Astrocyte of the hippocampus (primary cell): ENCODE measurements around the gene ST3GAL3.
A peak's percentile ranks its signal among the peaks of the same experiment; 100 is the strongest.

Experiments used
- DNase-seq: peaks from one replicate; pipeline ENCODE4 v3.0.0; 2011; ENCODE audit warnings: low read depth, low spot score

ST3GAL3 gene

DNA sequence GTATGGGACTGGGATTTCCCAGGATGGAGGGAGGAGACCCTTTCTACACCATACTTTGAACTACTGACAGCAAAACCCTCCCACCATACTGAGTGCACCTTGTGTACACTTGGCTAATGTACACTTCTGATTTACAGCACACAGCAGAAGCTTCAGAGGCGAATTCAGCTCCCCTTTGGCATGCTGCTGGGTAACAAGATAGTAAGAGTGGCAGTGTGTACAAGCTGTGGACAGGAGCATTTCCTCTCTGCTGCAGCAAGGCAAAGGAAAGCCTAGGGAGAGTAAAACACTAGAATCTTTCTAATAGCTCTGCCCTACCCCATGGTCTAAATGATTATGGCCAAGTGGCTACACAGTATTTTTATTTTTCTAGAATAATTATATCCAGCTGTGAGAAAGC lies 142.3 kb downstream of the ST3GAL3 start:
- DNase-seq = no peak

DNA sequence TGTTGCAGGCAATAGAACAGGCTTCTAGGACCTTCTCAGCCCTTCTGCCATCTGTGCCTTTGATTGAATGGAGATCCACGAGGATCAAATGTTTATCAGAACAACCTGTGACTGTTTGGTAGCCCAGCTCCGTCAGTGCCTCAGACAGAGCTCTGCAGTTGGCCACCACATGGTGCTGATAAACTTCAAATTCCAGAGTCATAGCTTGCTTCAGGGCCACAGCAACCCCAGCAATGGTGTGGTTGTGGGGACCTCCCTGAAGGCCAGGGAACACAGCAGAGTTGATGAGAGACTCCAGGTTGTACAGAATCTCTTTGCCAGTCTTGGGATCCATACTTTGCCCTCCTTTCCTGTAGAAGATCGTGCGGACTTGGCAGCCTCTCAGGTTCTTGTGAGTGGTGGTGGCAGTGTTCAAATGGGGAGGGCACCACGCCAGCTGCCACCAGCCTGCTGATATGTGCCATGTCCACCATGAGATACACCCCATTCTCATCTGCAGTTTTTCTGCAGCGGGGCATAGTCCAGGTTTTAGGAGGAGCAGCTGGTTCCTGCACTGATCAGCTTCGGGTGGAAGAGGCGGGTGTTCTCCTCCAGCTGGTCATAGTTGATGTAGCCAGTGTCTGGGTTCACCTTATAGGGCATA lies 143.4 kb downstream of the ST3GAL3 start:
- no peak for DNase-seq

DNA sequence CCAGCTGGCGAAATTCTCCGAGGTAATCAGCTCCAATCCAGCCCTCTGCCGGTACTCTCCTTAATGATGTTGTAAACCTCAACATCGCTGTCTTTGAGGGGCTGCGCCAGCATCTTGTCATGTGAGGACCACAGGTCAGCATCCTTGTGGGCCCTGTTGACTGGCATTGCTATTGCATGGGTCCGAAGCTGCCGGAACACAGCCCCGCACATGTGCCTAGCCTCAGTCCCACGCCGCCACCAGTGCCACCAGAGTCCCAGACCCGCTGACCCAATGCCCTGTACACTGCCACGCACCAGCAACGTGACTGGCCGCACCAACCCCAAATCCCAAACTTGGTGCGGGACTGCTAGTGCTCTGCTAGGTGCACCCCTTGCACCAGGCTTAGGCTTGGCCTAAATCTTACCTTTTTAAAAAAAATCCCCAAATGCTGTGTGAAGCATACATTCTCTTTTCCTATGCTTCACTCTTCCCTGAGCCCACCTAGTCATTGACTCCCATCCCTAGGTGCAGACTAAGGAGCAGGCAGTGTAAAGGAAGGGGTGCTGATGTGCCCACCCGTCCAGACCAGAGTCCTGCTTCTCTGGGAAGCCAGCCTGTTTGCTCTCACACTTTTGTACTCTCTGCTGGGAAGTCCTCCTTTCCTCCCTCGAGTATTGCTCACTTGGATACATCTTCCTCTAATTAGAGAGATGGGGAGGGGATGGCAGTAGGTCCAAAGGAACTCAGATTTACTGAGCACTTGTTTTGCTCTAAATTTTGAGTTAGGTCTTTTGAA lies 144.4 kb downstream of the ST3GAL3 start:
- no peak for DNase-seq

DNA sequence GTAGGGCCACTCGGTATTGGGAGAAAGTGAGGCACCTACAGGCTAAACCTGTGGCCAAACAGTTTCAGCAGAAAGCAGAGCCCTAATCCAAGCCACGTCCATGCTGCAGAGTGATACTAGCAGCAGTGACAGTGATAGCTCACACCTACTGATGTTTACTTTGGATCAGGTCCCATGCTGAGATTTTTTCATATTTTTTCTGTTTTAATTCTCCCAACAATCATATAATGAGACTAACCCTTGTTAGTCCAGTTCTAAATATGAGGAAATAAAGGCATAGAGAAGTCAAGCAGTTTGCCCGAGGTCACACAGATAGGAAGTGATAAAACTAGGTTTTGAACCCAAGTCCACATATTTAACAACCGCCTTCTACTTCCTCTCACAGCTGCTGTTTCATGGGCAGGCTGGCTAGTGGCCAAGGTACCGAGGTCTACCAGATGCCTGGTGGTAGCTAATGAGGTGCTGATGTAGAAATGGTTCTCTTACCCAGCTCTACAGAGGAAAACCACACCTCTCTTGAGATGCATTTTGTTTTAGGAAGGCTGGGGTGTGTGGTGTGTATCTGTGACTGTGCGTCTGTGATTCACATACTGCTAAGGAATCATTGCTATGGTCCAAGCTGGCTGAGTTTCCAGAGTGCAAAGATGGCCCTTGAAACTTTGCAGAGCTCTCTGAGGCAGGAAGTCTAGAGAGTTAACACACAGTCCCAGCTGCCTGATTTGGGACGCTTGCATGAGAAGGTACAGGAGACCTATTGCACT lies 146.0 kb downstream of the ST3GAL3 start:
- peak; percentile 83 for DNase-seq

DNA sequence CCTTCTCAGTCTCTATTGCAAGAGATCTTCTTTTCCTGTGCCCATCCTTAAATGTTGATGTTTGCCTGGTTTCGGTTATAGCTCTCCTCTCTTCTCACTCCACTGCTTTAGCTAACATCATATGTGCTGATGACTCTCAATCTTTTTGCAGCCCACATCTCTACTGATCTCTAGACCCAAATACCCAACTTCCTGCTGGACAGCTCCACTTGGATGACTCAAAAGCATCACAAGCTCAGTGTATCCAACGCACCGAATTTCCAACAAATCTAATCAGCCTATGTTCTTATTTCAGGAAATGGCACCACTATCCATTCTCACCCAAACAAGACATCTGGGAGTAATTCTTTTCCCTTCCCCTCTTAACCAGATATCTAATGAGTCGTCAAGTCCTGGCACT lies 147.1 kb downstream of the ST3GAL3 start:
- DNase-seq = no peak

DNA sequence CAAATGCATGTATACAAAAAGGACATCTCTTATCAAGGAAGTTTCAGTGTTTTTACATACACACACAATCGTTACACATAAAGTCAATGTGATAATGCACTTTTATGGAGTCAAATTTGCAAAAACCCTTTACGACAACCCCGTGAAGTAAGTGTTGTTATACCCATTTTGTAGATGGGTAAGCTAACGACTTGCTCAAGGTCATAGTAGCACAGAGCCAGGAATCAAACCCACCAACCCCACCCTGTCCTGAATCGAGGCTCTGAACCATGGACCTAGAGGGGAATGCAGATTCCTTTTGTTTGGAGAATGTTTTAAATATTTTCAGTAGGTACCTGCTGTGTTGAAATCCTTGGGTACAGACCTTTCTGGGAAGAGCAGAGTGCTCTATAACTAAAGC lies 148.9 kb downstream of the ST3GAL3 start:
- DNase-seq = no peak

DNA sequence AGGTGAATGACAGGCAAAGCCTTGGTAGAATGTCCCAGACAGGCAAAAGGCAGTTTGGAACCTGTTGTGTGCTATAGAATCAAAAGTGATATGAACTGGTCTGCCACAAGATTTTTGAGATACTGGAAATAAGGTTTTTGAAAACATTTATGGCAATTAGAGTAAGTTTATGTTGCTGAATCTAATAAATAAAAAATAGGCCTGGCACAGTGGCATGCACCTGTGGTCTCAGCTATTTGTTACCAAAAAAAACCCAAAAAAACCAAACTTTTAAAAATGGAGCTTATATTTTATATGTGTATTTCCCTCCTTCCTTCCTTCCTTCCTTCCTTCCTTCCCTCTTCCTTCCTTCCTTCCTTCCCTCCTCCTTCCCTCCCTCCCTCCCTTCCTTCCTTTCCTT lies 149.8 kb downstream of the ST3GAL3 start:
- no peak for DNase-seq

DNA sequence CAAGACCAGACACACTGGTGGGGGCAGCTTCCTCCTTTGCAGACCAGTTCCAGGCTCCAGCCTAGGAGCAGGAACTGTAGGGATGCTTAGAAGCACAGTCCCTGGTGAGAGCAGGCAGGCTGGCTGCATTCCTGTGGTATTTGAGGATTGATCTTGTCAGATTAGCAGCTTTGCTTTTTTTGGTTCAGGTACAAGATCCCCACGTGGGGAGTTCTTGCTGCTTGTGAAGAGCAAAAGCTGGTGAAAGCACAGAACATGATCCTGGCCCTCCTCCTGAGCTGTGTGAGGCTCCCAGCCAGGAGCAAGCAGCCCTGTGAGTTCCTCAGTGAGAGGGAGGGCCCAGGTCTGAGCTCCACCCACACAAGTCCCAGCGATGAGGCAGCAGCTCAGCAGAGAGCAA lies 151.0 kb downstream of the ST3GAL3 start:
- peak; percentile 98 for DNase-seq

DNA sequence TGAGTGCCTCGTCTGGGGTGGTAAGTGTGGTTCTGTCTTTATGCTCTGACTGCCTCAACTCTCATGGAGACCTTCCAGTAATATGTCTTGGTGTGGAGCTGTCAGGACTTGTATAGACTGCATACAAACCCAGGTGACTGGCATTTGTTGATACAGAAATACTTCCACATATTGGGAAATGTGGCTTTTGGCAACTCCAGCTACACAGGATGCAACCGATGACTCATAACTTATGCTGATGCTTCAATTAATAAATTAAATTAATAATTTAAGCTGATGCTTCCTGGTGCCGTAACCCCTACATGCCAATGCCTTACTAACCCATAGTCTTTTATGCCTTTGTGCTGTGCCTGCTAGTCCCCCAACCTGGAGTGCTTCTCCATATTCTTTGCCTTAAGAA lies 154.0 kb downstream of the ST3GAL3 start:
- DNase-seq = peak; percentile 34

DNA sequence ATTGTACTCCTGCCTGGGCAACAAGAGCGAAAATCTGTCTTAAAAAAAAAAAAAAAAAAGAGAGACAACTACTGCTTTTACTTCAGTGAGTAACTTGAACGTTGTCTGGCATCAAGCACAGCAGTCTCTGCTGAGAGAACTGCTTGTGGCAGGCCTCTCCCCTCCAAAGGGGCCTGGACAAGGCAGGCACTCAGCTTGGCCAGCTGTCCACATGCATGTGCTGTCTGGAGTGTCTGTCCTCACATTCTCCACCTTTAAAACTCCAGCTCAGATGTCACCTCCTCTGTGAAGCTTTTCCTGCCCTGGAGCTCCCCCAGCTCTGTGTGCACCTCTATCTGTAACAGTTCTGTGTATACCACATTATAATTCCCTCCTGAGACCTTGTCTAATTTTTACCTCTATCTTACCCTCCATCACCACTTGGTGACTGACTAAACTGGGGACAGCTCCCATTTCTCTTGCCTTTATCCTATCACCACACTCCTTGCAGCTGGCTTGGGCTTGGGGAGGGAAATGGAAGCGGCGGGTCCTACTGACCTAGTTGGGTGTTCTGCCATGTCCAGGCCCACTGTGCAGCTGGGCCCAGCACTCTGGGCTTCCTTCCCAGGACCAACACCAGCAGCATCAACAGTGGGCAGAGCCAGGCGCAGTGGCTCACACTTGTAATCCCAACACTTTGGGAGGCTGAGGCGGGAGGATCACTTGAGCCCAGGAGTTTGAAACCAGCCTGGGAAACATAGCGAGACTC lies 154.8 kb downstream of the ST3GAL3 start:
- DNase-seq = no peak

DNA sequence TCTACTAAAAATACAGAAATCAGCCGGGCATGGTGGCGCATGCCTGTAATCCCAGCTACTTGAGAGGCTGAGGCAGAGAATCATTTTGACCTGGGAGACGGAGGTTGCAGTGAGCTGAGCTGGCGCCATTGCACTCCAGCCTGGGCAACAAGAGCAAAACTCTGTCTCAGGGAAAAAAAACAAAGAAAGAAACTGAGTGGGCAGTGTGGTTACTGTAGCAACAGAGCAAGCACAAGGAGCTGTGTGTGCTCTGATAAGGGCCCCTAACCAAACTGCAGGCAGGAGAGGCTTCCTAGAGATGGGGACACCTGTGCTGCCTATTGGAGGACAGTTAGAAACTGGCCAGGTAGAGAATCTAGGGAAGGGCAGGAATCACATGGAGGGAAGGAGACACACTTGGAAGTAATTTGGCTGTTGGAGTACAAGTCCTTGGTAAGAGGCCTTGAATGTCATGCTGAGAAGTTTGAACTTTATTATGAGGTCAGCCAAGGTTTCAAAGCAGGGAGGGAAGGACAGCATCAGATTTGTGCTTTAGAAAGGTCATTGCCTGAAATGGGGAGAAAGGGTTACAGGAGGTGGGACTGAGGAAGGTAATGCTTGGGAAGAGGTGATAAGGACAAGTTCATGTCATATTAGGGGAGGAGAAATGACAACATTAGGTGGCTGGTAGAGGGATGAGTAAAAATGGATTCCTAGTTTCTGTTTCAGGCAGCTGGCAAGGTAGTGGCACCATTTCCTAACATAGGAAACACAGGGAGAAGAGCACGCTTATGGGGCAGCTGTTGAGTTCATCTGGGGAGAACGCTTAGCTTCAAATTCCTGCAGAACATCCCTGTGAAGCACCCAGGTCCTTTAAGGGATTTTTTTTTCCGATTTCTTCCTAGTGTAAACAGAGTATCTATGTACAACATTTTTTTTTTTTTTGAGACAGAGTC lies 157.0 kb downstream of the ST3GAL3 start:
- no peak for DNase-seq

DNA sequence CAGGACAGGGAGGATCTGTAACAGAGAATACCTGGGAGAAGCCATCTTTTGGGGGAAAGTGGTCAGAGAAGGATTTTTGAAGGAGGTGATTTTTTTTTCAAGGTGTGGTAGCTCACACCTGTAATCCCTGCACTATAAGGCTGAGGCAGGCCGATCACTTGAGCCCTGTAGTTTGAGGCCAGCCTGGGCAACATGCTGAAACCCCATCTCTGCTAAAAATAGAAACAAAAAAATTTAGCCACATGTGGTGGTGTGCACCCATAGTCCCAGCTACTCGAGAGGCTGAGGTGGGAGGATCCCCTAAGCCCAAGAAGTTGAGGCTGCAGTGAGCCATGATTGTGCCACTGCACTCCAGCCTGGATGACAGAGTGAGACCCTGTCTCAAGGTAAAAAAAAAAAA lies 158.9 kb downstream of the ST3GAL3 start:
- no peak for DNase-seq

DNA sequence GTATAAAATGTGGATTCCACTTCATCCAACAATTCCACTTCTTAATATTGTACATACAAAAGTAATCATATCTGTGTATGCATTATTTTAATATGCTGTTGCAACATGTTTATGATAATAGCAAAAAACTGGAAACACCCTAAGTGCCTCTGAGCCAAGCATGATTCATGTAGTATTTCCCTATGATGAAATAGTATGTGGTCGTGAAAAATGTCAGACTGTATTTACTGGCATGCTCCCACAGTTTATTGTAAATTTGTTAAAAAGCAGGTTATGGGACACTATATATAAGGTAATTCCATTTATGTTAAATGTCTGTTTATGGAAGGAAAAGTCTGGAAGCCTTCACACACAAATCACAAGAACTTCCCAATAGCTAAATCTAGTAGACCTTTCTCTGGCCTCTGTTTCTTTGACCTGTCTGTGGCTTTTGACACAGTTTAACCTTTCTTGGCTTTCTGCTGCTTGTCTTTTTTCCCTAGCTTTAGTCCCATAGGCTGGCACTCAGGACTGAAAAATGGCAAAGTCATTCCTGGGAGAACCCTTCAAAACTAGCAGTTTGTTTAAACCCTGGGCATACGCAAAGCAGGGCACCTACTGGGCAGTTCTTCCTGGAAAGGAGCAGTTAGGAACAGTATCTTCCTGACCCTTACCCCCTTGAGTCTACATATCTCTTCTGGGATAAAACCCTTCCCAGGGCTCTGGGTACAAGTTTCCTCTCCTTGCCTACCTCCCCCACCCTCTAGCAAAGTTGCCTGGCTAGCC lies 160.8 kb downstream of the ST3GAL3 start:
- DNase-seq = no peak

DNA sequence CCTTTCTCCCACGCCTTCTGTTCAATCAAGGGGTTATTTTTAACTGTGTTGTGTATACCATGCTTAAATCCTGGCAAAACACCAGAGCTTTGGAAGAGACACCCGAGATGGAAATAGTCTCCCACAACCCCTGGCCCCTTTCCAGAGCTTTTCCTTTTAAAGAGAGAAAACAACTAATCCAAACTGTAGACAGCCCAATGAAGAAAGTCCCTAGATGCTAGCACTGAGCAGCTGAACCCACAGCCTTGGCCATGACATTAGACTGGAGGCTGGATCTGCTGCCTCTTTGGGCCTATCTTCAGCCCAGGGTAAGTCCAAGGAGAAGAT lies 161.4 kb downstream of the ST3GAL3 start:
- peak; percentile 80 for DNase-seq

DNA sequence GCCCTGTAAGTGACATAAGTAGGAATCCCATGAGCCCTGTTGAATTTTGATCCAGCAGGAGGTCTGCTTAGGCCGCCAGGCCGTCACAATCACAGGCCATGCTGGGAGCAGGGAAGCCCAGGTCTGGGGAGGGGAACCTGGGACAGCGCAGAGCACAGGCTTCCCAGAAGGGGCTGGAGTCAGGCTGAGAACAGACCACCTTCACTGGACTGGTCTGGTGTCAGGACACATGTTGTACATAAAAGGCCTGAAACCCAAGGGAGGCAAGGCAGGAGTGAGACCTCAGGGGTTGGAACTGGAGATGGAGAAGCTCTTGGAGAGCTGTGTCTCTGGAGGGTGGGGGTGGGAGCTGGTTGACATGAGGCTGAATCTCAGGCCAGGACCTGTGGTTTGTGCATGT lies 163.0 kb downstream of the ST3GAL3 start:
- no peak for DNase-seq

DNA sequence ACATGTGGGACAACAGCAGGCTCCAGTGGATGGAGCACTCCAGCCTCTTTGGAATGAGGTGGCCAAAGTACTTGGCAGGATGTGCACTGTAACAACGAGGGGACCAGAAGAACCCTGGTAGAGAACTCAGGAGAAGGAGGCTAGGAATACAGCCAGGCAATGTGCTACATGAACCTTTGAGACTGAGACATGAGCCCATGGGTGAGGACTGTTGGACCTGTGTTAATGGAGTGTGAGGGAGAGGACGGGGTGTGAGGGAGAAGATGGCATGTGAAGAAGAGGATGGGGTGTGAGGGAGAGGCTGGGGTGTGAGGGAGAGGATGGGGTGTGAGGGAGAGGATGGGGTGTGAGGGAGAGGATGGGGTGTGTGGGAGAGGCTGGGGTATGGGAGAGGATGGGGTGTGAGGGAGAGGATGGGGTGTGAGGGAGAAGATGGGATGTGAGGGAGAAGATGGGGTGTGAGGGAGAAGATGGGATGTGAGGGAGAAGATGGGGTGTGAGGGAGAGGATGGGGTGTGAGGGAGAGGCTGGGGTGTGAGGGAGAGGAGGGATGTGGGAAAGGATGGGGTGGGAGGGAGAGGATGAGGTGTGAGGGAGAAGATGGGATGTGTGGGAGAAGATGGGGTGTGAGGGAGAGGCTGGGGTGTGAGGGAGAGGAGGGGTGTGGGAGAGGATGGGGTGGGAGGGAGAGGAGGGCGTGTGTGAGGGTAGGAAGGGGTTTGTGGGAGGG lies 164.0 kb downstream of the ST3GAL3 start:
- no peak for DNase-seq

DNA sequence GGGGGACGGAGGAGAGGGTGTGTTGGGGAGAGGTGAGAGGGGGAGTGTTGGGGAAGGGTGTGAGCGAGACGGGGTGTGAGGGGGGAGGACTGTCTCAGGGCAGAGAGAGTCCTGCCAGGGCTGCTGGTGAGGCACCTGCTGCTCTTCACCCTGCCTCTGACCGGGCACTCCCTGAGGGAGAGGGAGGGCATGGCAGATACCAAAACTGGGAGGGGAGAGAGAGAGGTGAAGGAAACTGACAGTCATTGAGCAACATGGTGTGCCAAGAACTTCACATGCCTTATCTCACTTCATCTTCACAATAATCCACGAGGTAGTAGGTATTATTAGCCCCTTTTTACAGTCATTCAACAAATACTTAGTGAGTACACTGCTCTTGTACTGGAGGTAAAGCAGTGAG lies 164.9 kb downstream of the ST3GAL3 start:
- no peak for DNase-seq

DNA sequence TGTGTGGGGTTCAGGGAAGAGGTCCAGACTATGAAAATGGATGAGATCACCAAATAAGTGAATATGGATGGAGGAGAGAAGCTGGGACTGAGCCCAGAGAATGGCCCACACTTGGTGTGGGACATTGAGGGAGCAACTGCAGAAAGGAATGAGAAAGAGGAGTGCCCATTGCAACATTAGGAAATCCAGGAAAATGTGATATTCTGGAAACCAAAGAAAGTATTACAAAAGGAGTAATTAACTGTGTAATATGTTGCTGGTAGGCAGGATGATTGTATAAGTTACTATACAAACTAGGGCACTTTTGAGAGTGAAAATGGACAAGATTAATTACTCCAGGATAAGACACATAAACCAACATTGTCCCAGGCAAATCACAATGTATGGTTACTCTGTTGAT lies 166.5 kb downstream of the ST3GAL3 start:
- DNase-seq = no peak

DNA sequence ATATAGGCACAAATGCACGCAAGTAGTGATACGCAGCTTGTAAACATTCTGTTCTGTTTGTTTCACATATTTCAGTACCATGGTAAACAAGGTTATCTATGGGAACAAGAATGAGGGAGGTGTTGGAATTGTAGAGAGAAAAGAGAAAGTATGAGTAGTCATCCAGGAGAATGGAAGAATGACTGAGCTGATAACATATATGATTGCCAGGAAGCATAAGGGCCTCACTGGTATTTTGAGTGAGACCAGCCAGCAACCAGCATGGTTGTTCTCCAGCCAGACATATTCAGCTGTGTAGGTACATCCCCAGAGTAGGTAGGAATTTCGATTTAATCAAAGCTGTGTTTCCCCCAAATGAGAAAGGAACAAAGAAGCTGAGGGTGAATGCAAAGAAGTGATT lies 167.4 kb downstream of the ST3GAL3 start:
- no peak for DNase-seq

DNA sequence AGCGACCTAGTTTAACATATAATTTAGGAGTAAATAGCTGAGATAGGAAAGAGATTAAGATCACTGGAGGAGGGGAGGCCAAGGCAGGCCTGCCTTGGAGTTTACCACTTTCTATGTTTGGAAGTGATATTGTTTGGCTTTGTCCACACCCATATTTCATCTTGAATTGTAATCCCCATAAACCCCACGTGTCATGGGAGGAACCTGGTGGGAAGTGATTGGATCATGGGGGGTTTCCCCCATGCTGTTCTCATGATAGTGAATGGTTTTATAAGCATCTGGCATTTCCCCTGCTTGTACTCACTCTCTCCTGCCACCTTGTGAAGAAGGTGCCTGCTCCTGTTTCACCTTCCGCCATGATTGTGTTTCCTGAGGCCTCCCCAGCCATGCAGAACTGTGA lies 168.0 kb downstream of the ST3GAL3 start:
- DNase-seq = no peak
